GOT3 (cell line): ENCODE data around the gene ZNF215.
"Not testable (repeated sequence)": the region's sequence is repeated elsewhere in the genome, so short reads cannot be mapped to it uniquely, and the experiment has no call there.

Experiments
- DNase-seq: peaks from one replicate; lab custom pipeline; 2025; ENCODE audit warnings: mixed read lengths; lab: John Stamatoyannopoulos, UW

The ZNF215 gene

GRCh38 chr11:6941970-6942369, 15.7 kb downstream of the ZNF215 start:
- DNase-seq: no peak

GRCh38 chr11:6943131-6943530, 16.9 kb downstream of the ZNF215 start:
- no peak for DNase-seq

- not testable (repeated sequence) for DNase-seq
Observed at GRCh38 chr11:6954248-6954647, 28.0 kb downstream of the ZNF215 start.

GRCh38 chr11:6962141-6962540, 35.9 kb downstream of the ZNF215 start:
- DNase-seq: no peak

- DNase-seq: no peak
Observed at GRCh38 chr11:6962673-6963072, 36.4 kb downstream of the ZNF215 start.

GRCh38 chr11:6968816-6969215, 42.6 kb downstream of the ZNF215 start:
- DNase-seq: no peak

- not testable (repeated sequence) for DNase-seq
Observed at GRCh38 chr11:6969854-6970253, 43.6 kb downstream of the ZNF215 start.

GRCh38 chr11:6979365-6979764, 53.1 kb downstream of the ZNF215 start:
- DNase-seq: no peak

GRCh38 chr11:6986487-6986886, 60.3 kb downstream of the ZNF215 start:
- no peak for DNase-seq

- no peak for DNase-seq
Observed at GRCh38 chr11:6988506-6988905, 62.3 kb downstream of the ZNF215 start.

- DNase-seq: no peak
Observed at GRCh38 chr11:6991227-6991626, 65.0 kb downstream of the ZNF215 start.

GRCh38 chr11:6992026-6992425, 65.8 kb downstream of the ZNF215 start:
- DNase-seq: no peak

- DNase-seq: no peak
Observed at GRCh38 chr11:6992457-6993417, 66.5 kb downstream of the ZNF215 start.

- no peak for DNase-seq
Observed at GRCh38 chr11:6995703-6996102, 69.5 kb downstream of the ZNF215 start.

GRCh38 chr11:7004482-7004881, 78.3 kb downstream of the ZNF215 start:
- DNase-seq: no peak
